Measurements from ENCODE around the gene APOLD1. TPM values are rescaled to one million over a fixed set of nuclear protein-coding genes. Genes with fewer than 3 reads are reported as not detected.
"Not testable (repeated sequence)": the region's sequence is repeated elsewhere in the genome, so short reads cannot be mapped to it uniquely, and the experiment has no call there.

The APOLD1 gene
- total and polyA plus RNA-seq, 2 donors: 27.0 to 41.8 TPM

DNA sequence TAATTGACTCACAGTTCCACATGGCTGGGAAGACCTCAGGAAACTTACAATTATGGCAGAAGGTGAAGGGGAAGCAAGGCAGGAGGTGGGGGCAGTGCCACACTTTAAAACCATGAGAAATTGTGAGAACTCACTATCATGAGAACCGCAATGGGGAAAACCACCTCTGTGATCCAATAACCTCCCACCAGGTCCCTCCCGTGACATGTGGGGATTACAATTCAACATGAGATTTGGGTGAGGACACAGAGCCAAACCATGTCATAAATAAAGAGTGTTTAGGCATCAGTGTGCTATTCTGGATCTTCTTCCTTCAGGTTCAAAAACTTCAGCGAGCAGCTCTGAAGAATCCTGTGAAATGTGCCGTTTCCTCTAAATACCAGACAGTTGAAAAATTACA is 37.4 kb downstream of the APOLD1 start:
- no peaks in the 10 kb centered on the region for H3K4me1 ChIP-seq (ENCODE audit: insufficient read depth)
- H3K36me3 ChIP-seq (ENCODE audit: insufficient read depth): peaks cover 6% of the 10 kb centered on the region
- H3K27ac ChIP-seq (ENCODE audit: low read depth): no peak overlapping the region
- no peak for DNase-seq (ENCODE audit: extremely low spot score)
- H3K4me3 ChIP-seq (ENCODE audit: low read depth, low read length): no peak overlapping the region
- 91% methylated on average over 4 of the region's 4 CpGs for WGBS

DNA sequence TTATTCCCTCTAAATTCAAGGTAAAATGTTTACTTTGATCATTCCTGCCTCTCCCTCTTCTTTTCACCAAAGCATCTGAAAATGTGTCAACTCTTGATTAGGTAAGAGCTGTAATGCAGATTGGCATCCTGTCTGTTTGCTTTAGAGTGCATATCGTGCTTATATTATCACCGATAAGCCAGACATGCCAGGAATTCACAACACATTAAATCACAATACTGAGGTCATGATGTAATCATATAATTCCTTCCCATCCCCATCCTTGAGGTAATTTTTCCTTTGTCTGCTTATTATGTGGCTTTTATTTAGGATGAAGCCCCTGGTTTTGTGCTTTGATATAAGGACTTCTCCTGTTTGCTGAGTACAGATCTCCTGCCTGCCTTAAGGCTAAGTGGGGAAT is 37.8 kb downstream of the APOLD1 start:
- Histone ChIP-seq H3K4me1 (ENCODE audit: insufficient read depth) (no peaks in the 10 kb centered on the region), H3K36me3 (ENCODE audit: insufficient read depth) (peaks cover 6% of the 10 kb centered on the region), H3K27ac (ENCODE audit: low read depth) (no peak overlapping the region), H3K4me3 (ENCODE audit: low read depth, low read length) (no peak overlapping the region)
- 38% methylated on average over 2 of the region's 2 CpGs for WGBS
- DNase-seq (ENCODE audit: extremely low spot score): no peak

DNA sequence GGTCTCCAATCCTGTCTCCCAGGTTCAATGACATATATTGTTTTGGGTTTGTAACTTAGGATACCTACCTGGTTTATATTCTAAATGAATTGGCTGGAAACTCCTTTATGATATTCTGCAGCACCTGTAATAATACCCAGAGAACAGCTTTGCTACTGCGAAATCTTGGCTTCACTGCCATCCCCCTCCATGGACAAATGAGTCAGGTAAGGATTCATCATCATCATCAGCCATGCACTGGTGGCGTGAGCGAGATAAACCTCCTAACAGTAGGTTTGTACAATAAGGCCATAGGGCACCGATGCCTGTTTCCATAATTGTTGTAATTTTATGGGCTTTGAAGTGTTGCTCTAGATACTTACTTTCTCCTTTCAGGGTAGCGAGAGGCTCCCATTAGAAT is 38.4 kb downstream of the APOLD1 start:
- Histone ChIP-seq H3K4me3 (ENCODE audit: low read depth, low read length) (no peak overlapping the region), H3K27ac (ENCODE audit: low read depth) (no peak overlapping the region), H3K4me1 (ENCODE audit: insufficient read depth) (no peaks in the 10 kb centered on the region), H3K36me3 (ENCODE audit: insufficient read depth) (peaks cover 6% of the 10 kb centered on the region)
- WGBS: 98% methylated on average over 5 of the region's 5 CpGs
- no peak for DNase-seq (ENCODE audit: extremely low spot score)

- DNase-seq (ENCODE audit: extremely low spot score): peak; percentile 69
- H3K4me3 ChIP-seq (ENCODE audit: low read depth, low read length): no peak overlapping the region
- WGBS: 82% methylated on average over 7 of the region's 7 CpGs
- peaks cover under 1% of the 10 kb centered on the region for H3K36me3 ChIP-seq (ENCODE audit: insufficient read depth)
- H3K4me1 ChIP-seq (ENCODE audit: insufficient read depth): no peaks in the 10 kb centered on the region
- peak overlapping the region; percentile 64 for H3K27ac ChIP-seq (ENCODE audit: low read depth)
Measured at GRCh38 chr12:12835378-12836146, 50.1 kb downstream of the APOLD1 start.

DNA sequence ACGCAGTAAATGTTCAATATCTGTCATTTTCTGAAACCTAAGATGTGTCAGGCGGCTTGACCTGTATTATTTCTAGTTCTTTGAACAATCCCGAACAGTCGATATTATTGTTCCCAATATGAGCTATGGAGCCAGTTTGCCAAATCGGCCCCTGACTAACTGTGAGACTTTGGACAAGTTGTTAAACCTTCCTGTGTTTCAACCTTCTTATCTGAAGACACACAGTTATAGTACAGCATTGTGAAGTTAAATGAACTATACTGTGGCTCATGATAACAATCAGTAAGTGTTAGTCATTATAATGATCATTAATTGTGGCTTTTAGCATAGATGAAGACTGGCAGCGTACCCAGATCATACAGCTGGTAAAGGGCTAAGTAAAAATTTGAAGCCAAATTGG is 51.1 kb downstream of the APOLD1 start:
- WGBS: 83% methylated on average over 6 of the region's 6 CpGs
- no peak for DNase-seq (ENCODE audit: extremely low spot score)
- Histone ChIP-seq H3K27ac (ENCODE audit: low read depth) (no peak overlapping the region), H3K36me3 (ENCODE audit: insufficient read depth) (no peaks in the 10 kb centered on the region), H3K4me1 (ENCODE audit: insufficient read depth) (no peaks in the 10 kb centered on the region), H3K4me3 (ENCODE audit: low read depth, low read length) (no peak overlapping the region)

GRCh38 chr12:12837025-12837812 is 51.8 kb downstream of the APOLD1 start:
- DNase-seq (ENCODE audit: extremely low spot score): no peak
- WGBS: 49% methylated on average over 15 of the region's 15 CpGs
- H3K4me1 ChIP-seq (ENCODE audit: insufficient read depth): no peaks in the 10 kb centered on the region

GRCh38 chr12:12837813-12838153 is 52.3 kb downstream of the APOLD1 start:
- no peaks in the 10 kb centered on the region for H3K36me3 ChIP-seq (ENCODE audit: insufficient read depth)
- no peaks in the 10 kb centered on the region for H3K4me1 ChIP-seq (ENCODE audit: insufficient read depth)
- no peak overlapping the region for H3K4me3 ChIP-seq (ENCODE audit: low read depth, low read length)
- WGBS: 89% methylated on average over 3 of the region's 3 CpGs
- DNase-seq (ENCODE audit: extremely low spot score): no peak
- no peak overlapping the region for H3K27ac ChIP-seq (ENCODE audit: low read depth)

More at GRCh38 chr12:12837025-12837812, 51.8 kb downstream of the APOLD1 start:
- Histone ChIP-seq H3K27ac (ENCODE audit: low read depth) (no peak overlapping the region), H3K36me3 (ENCODE audit: insufficient read depth) (no peaks in the 10 kb centered on the region), H3K4me3 (ENCODE audit: low read depth, low read length) (no peak overlapping the region)

- DNase-seq (ENCODE audit: extremely low spot score): no peak
- no peak overlapping the region for H3K27ac ChIP-seq (ENCODE audit: low read depth)
- H3K4me1 ChIP-seq (ENCODE audit: insufficient read depth): no peaks in the 10 kb centered on the region
- no peak overlapping the region for H3K4me3 ChIP-seq (ENCODE audit: low read depth, low read length)
- H3K36me3 ChIP-seq (ENCODE audit: insufficient read depth): no peaks in the 10 kb centered on the region
- WGBS: 70% methylated on average over 1 of the region's 1 CpG
Measured at GRCh38 chr12:12839003-12839395, 53.5 kb downstream of the APOLD1 start.

- not testable (repeated sequence) for DNase-seq (ENCODE audit: extremely low spot score); H3K27ac ChIP-seq (ENCODE audit: low read depth); H3K36me3 ChIP-seq (ENCODE audit: insufficient read depth); H3K4me3 ChIP-seq (ENCODE audit: low read depth, low read length); H3K4me1 ChIP-seq (ENCODE audit: insufficient read depth)
- 85% methylated on average over 10 of the region's 10 CpGs for WGBS
Measured at GRCh38 chr12:12839439-12839838, 54.0 kb downstream of the APOLD1 start.

DNA sequence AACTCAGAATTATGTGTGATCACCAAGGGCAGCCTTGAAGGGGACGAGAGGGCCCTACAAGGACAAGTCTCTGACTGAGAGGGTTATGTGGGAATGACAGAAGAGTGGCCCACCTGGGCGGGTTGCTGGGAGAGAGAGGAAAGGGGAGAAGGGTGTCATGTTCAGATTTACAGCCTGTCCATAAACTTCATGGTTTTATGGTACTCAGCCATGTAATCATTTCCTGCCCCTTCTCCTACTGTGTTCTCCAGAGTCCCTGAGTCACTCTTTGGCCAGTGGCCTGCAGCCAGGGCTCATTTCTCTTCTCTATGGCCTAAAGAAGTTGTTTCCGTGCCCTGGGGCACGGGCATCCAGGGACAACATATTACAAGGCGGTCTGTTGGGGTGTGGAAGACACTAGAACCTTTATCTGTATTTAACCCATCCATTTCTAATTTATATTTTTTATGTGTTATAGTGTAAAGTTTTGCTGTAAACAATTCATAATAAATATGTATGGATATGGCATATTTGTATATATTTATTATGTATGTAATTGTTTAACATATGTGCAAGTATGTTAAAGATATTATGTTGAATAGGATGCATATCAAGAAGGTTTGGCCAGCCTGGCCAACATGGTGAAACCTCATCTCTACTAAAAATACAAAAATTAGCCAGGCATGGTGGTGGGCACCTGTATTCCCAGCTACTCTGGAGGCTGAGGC is 54.6 kb downstream of the APOLD1 start:
- H3K4me3 ChIP-seq (ENCODE audit: low read depth, low read length): no peak overlapping the region
- H3K27ac ChIP-seq (ENCODE audit: low read depth): no peak overlapping the region
- H3K4me1 ChIP-seq (ENCODE audit: insufficient read depth): no peaks in the 10 kb centered on the region
- DNase-seq (ENCODE audit: extremely low spot score): no peak
- 63% methylated on average over 5 of the region's 5 CpGs for WGBS
- H3K36me3 ChIP-seq (ENCODE audit: insufficient read depth): no peaks in the 10 kb centered on the region

DNA sequence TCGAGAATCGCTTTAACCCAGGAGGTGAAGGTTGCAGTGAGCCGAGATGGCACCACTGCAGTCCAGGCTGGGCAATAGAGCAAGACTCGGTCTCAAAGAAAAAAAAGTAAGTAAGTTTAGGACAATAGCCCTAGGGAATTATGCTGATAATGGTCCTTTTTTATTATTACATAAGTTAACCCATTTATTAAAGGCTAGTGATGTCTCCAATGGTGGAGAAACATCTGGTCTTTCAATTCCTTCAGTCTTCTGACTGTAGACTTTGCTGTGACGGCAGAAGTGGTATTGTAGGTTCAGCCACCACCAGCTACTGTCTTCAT is 55.1 kb downstream of the APOLD1 start:
- 92% methylated on average over 5 of the region's 5 CpGs for WGBS
- Histone ChIP-seq H3K4me3 (ENCODE audit: low read depth, low read length) (no peak overlapping the region), H3K4me1 (ENCODE audit: insufficient read depth) (no peaks in the 10 kb centered on the region), H3K36me3 (ENCODE audit: insufficient read depth) (no peaks in the 10 kb centered on the region), H3K27ac (ENCODE audit: low read depth) (no peak overlapping the region)
- DNase-seq (ENCODE audit: extremely low spot score): no peak

All from urinary bladder (tissue), 4 donors.